Measurements from ENCODE around the gene HELB. TPM values are rescaled to one million over a fixed set of nuclear protein-coding genes. Genes with fewer than 3 reads are reported as not detected.

HELB gene
- total and polyA plus RNA-seq, 4 donors: 0.63 to 16.4 (median 2.5) TPM

GRCh38 chr12:66304296-66304900 is 2.1 kb downstream of the HELB start:
- Histone ChIP-seq H3K4me3 (no peak overlapping the region), H3K27ac (ENCODE audit: low read depth in 1 of 2, low read length in 1 of 2) (no peak overlapping the region)

GRCh38 chr12:66309606-66310005 is 7.3 kb downstream of the HELB start:
- no peak for TF ChIP-seq CTCF (IDR thresholded peaks at IDR 0.05; ENCODE audit: control extremely low read depth, extremely low read depth)
- H3K27ac ChIP-seq (ENCODE audit: low read depth in 1 of 2, low read length in 1 of 2): no peak overlapping the region
- peaks cover 3 to 20% (median 3%) of the 10 kb centered on the region in 4 donors for H3K36me3 ChIP-seq (ENCODE audit: control insufficient read depth in 4 of 4, insufficient read depth in 4 of 4, low read length in 4 of 4)
- ATAC-seq (ENCODE audit: insufficient read depth, low FRiP score) (no peak), DNase-seq (no peak)
- H3K9ac ChIP-seq (ENCODE audit: insufficient read depth in 1 of 2, low read length in 2 of 2): no peak overlapping the region
- no peaks in the 10 kb centered on the region for H3K9me3 ChIP-seq (ENCODE audit: control insufficient read depth in 4 of 4, insufficient read depth in 3 of 4, low read length in 3 of 4)
- no peaks in the 10 kb centered on the region for H3K27me3 ChIP-seq (ENCODE audit: control insufficient read depth in 3 of 3, insufficient read depth in 3 of 3, low read length in 2 of 3)
- no peaks in the 10 kb centered on the region for H3K4me1 ChIP-seq (ENCODE audit: control insufficient read depth in 5 of 5, insufficient read depth in 5 of 5, low read length in 5 of 5)
- 94 to 98% methylated on average over 1 of the region's 1 CpG for WGBS, 2 donors
- no peak overlapping the region for H3K4me3 ChIP-seq

More at GRCh38 chr12:66304296-66304900, 2.1 kb downstream of the HELB start:
- Histone ChIP-seq H3K9ac (ENCODE audit: insufficient read depth in 1 of 2, low read length in 2 of 2) (no peak overlapping the region), H3K36me3 (ENCODE audit: control insufficient read depth in 4 of 4, insufficient read depth in 4 of 4, low read length in 4 of 4) (peaks cover 0 to 5% (median 0%) of the 10 kb centered on the region in 4 donors), H3K4me1 (ENCODE audit: control insufficient read depth in 5 of 5, insufficient read depth in 5 of 5, low read length in 5 of 5) (peaks cover 0 to 11% (median 4%) of the 10 kb centered on the region in 5 donors), H3K27me3 (ENCODE audit: control insufficient read depth in 3 of 3, insufficient read depth in 3 of 3, low read length in 2 of 3) (peaks cover 0 to 2% (median 0%) of the 10 kb centered on the region in 3 donors), H3K9me3 (ENCODE audit: control insufficient read depth in 4 of 4, insufficient read depth in 3 of 4, low read length in 3 of 4) (no peaks in the 10 kb centered on the region)
- TF ChIP-seq CTCF (IDR thresholded peaks at IDR 0.05; ENCODE audit: control extremely low read depth, extremely low read depth): no peak
- 54 to 59% methylated on average over 6 of the region's 6 CpGs for WGBS, 2 donors
- no peak for DNase-seq
- ATAC-seq (ENCODE audit: insufficient read depth, low FRiP score): no peak

- Histone ChIP-seq H3K4me1 (ENCODE audit: control insufficient read depth in 5 of 5, insufficient read depth in 5 of 5, low read length in 5 of 5) (no peaks in the 10 kb centered on the region), H3K9me3 (ENCODE audit: control insufficient read depth in 4 of 4, insufficient read depth in 3 of 4, low read length in 3 of 4) (no peaks in the 10 kb centered on the region), H3K4me3 (no peak overlapping the region), H3K27me3 (ENCODE audit: control insufficient read depth in 3 of 3, insufficient read depth in 3 of 3, low read length in 2 of 3) (no peaks in the 10 kb centered on the region), H3K36me3 (ENCODE audit: control insufficient read depth in 4 of 4, insufficient read depth in 4 of 4, low read length in 4 of 4) (peaks cover 3 to 20% (median 9%) of the 10 kb centered on the region in 4 donors), H3K9ac (ENCODE audit: insufficient read depth in 1 of 2, low read length in 2 of 2) (no peak overlapping the region), H3K27ac (ENCODE audit: low read depth in 1 of 2, low read length in 1 of 2) (no peak overlapping the region)
- no peak for ATAC-seq (ENCODE audit: insufficient read depth, low FRiP score)
- 58 to 90% methylated on average over 1 of the region's 1 CpG for WGBS, 2 donors
- DNase-seq: no peak
- no peak for TF ChIP-seq CTCF (IDR thresholded peaks at IDR 0.05; ENCODE audit: control extremely low read depth, extremely low read depth)
These were observed 9.9 kb downstream of the HELB start for GRCh38 chr12:66312189-66312588.

- TF ChIP-seq CTCF (IDR thresholded peaks at IDR 0.05; ENCODE audit: control extremely low read depth, extremely low read depth): no peak
- H3K4me3 ChIP-seq: no peak overlapping the region
- no peak for ATAC-seq (ENCODE audit: insufficient read depth, low FRiP score)
These were observed 12.0 kb downstream of the HELB start for GRCh38 chr12:66314278-66314677.

More at GRCh38 chr12:66314278-66314677, 12.0 kb downstream of the HELB start:
- no peaks in the 10 kb centered on the region for H3K4me1 ChIP-seq (ENCODE audit: control insufficient read depth in 5 of 5, insufficient read depth in 5 of 5, low read length in 5 of 5)
- DNase-seq: no peak
- H3K27me3 ChIP-seq (ENCODE audit: control insufficient read depth in 3 of 3, insufficient read depth in 3 of 3, low read length in 2 of 3): no peaks in the 10 kb centered on the region
- H3K9me3 ChIP-seq (ENCODE audit: control insufficient read depth in 4 of 4, insufficient read depth in 3 of 4, low read length in 3 of 4): no peaks in the 10 kb centered on the region
- H3K36me3 ChIP-seq (ENCODE audit: control insufficient read depth in 4 of 4, insufficient read depth in 4 of 4, low read length in 4 of 4): peaks cover 3 to 15% (median 9%) of the 10 kb centered on the region in 4 donors
- no peak overlapping the region for H3K9ac ChIP-seq (ENCODE audit: insufficient read depth in 1 of 2, low read length in 2 of 2)
- H3K27ac ChIP-seq (ENCODE audit: low read depth in 1 of 2, low read length in 1 of 2): no peak overlapping the region
